Keratinocyte (primary cell): ENCODE results near the gene CTSA.

Experiments used
- EZH2 ChIP-seq: IDR thresholded peaks from one replicate; pipeline ENCODE4 v1.6.1; 2012; ENCODE audit warnings: inconsistent platforms, mild to moderate bottlenecking, low read length, moderate library complexity
- TF ChIP-seq, protein P1 (sequence below), 3 experiments: IDR thresholded peaks in 1 of 3; conservative IDR thresholded peaks in 1 of 3; optimal IDR thresholded peaks in 1 of 3; 2 replicates in 2 of 3; 3 replicates in 1 of 3; pipeline versions ENCODE3 to v1.5.1; 2011; ENCODE audit warnings: low read length in 3 of 3, mild to moderate bottlenecking in 3 of 3, moderate library complexity in 2 of 3, control low read depth in 1 of 3, inconsistent platforms in 1 of 3; ENCODE audit not compliant: insufficient read depth in 2 of 3; ENCODE audit errors: extremely low read depth in 1 of 3

DNA sequence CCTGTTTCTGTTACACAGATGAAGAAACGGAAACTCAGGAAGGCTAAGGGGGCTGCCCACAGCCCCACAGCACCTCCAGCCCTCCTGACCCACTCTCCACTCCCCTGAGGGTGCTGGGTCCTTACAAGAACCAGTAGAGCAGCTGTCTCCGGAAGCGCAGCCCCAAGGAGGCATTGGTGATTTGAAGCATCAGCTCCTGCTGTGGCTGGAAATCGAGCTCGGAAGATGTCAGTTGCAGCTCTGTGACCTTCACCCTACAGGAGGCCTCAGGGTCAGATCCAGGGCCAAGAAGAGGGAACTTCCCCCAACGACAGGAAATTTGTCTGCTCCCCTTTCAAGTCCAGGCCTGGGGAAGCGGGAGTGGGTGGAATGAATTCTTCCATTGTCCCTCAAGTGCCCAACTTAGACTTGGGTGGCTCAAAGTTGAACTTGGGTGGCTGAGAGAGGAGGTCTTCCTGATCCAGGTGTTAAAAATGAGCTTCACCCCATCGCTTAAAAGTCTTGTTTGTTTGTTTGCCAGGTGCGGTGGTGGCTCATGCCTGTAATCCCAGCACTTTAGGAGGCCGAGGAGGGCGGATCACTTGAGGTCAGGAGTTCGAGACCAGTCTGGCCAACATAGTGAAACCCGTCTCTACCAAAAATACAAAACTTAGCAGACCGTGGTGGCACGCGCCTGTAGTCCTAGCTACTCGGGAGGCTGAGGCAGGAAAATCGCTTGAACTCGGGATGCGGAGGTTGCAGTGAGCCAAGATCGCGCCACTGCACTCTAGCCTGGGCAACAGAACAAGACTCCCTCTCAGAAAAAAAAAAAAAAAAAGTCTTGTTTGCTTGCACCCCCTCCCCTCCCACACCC lies 18.9 kb downstream of the CTSA start:
- TF ChIP-seq, protein P1, sequence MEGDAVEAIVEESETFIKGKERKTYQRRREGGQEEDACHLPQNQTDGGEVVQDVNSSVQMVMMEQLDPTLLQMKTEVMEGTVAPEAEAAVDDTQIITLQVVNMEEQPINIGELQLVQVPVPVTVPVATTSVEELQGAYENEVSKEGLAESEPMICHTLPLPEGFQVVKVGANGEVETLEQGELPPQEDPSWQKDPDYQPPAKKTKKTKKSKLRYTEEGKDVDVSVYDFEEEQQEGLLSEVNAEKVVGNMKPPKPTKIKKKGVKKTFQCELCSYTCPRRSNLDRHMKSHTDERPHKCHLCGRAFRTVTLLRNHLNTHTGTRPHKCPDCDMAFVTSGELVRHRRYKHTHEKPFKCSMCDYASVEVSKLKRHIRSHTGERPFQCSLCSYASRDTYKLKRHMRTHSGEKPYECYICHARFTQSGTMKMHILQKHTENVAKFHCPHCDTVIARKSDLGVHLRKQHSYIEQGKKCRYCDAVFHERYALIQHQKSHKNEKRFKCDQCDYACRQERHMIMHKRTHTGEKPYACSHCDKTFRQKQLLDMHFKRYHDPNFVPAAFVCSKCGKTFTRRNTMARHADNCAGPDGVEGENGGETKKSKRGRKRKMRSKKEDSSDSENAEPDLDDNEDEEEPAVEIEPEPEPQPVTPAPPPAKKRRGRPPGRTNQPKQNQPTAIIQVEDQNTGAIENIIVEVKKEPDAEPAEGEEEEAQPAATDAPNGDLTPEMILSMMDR (optimal IDR thresholded peaks at IDR 0.05 in 1 of 3, IDR thresholded peaks at IDR 0.05 in 1 of 3, conservative IDR thresholded peaks at IDR 0.05 in 1 of 3; ENCODE audit: extremely low read depth in 1 of 3, insufficient read depth in 2 of 3, low read length in 3 of 3): no peak
- TF ChIP-seq EZH2: no peak
